ENCODE measurements around the gene AIFM3. TPM values are rescaled to one million over a fixed set of nuclear protein-coding genes. Genes with fewer than 3 reads are reported as not detected.
A peak's percentile ranks its signal among the peaks of the same experiment; 100 is the strongest.

The AIFM3 gene
- total RNA-seq, 2 donors from 2014 or later, result 1.8 to 2.7 TPM

DNA sequence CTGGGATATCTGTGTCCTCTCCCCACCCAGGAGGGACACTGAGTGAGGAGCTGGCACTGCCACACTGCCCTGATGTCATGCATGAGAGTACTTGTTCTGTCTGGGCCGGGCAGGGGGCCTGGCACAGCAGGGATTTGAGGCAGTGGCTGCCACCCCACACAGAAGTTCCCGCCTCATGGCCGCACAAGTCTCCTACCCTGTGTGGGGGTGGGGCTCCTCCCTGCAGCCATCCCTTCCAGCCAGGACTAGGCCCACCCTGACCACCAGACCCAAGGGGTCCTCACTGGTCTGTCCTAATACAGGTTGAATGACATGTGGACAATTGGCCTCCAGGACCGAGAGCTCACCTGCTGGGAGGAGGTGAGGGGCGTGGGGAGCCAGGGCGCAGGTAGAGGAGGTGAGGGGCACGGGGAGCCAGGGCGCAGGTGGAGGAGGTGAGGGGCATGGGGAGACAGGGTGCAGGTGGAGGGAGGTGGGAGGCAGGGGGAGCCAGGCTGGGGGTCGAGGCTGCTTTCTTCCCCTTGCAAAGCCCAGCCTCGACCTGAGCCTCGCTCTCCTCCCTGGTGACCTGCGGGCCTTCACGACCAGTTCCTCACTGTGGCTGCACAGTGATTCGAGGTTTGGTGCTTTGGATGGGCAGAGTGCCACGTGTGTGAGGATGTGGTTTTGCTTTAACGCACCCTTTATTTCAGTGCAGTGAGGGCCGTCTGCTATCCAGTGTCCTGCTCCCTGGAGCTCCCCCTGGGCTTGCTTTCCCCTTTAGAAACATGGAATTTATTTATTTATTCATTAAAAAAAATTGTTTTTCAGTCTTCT lies 22.5 kb downstream of the AIFM3 start:
- H3K4me1 ChIP-seq (ENCODE audit: control insufficient read depth, insufficient read depth, low read length), result no peaks in the 10 kb centered on the region
- H3K27ac ChIP-seq (ENCODE audit: low read depth, low read length), result no peak overlapping the region
- TF ChIP-seq, protein P1, sequence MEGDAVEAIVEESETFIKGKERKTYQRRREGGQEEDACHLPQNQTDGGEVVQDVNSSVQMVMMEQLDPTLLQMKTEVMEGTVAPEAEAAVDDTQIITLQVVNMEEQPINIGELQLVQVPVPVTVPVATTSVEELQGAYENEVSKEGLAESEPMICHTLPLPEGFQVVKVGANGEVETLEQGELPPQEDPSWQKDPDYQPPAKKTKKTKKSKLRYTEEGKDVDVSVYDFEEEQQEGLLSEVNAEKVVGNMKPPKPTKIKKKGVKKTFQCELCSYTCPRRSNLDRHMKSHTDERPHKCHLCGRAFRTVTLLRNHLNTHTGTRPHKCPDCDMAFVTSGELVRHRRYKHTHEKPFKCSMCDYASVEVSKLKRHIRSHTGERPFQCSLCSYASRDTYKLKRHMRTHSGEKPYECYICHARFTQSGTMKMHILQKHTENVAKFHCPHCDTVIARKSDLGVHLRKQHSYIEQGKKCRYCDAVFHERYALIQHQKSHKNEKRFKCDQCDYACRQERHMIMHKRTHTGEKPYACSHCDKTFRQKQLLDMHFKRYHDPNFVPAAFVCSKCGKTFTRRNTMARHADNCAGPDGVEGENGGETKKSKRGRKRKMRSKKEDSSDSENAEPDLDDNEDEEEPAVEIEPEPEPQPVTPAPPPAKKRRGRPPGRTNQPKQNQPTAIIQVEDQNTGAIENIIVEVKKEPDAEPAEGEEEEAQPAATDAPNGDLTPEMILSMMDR (conservative IDR thresholded peaks at IDR 0.05), result no peak
- H3K9me3 ChIP-seq (ENCODE audit: control insufficient read depth, low read length), result no peaks in the 10 kb centered on the region
- Mint-ChIP-seq H3K4me1 (no peaks in the 10 kb centered on the region), H3K27ac (no peak overlapping the region), H3K9me3 (no peaks in the 10 kb centered on the region), H3K36me3 (ENCODE audit: low read depth) (peaks cover 30% of the 10 kb centered on the region), H3K27me3 (ENCODE audit: insufficient read depth) (no peaks in the 10 kb centered on the region), H3K4me3 (no peak overlapping the region)
- peaks cover 24% of the 10 kb centered on the region for H3K36me3 ChIP-seq (ENCODE audit: control insufficient read depth, insufficient read depth, low read length)
- 82 to 94% methylated on average over 9 to 16 of the region's 17 CpGs for WGBS, 2 experiments (ENCODE audit: insufficient coverage in 1 of 2, insufficient read length in 1 of 2)
- no peak for DNase-seq
- no peak overlapping the region for H3K4me3 ChIP-seq (ENCODE audit: low read length)
- no peaks in the 10 kb centered on the region for H3K27me3 ChIP-seq (ENCODE audit: control insufficient read depth, insufficient read depth, low read length, poor library complexity, severe bottlenecking)
- no peak overlapping the region for H3K9ac ChIP-seq (ENCODE audit: extremely low read depth, low read length, poor library complexity, severe bottlenecking)

DNA sequence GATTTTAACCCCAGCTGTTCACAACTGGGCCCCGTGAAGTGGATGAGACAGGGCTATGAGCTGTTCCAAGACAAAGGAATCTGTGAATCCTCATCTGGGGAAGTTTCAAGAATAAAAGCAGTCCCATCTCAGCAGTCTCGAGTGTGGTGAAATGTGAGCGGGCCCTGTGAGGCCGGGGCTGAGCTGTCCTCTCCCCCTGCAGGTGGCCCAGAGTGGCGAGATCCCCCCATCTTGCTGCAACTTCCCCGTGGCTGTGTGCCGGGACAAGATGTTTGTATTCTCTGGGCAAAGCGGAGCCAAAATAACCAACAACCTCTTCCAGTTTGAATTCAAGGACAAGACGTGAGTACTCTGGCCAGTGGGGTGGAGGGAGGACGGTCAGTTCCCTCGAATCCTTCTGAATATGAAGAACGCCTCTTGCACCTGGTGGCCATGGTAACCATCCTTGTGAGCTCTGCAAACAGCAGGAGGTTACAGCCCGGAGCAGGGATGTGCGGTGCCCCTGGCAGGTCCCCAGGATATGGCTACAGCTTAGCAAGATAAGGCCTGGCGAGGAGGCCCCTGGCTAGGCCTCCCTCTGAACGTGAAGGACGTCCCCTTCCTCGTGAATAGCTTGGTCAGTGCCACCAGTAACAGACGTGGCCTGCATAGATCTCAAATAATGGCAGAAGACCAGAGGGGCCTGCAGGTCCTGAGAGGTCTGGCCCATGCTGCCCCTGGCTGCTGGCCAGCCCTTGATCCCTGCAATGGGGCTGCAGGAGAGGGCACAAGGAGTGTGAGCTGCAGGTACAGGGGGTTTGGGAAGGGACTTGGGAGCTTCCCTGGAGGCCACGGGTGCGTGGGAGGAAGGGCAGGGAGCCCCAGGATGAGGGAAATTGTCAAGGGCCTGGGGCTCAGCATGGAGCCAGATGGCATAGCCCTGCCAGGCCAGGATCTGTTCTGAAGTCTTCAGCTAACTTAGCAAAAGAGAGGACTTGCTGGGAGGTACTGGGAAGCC lies 23.4 kb downstream of the AIFM3 start:
- Histone ChIP-seq H3K36me3 (ENCODE audit: control insufficient read depth, insufficient read depth, low read length) (peaks cover 19% of the 10 kb centered on the region), H3K9ac (ENCODE audit: extremely low read depth, low read length, poor library complexity, severe bottlenecking) (no peak overlapping the region), H3K4me3 (ENCODE audit: low read length) (no peak overlapping the region), H3K27me3 (ENCODE audit: control insufficient read depth, insufficient read depth, low read length, poor library complexity, severe bottlenecking) (no peaks in the 10 kb centered on the region), H3K4me1 (ENCODE audit: control insufficient read depth, insufficient read depth, low read length) (no peaks in the 10 kb centered on the region), H3K27ac (ENCODE audit: low read depth, low read length) (no peak overlapping the region), H3K9me3 (ENCODE audit: control insufficient read depth, low read length) (no peaks in the 10 kb centered on the region)
- TF ChIP-seq, protein P1 (conservative IDR thresholded peaks at IDR 0.05), result no peak
- Mint-ChIP-seq H3K9me3 (no peaks in the 10 kb centered on the region), H3K27ac (peak overlapping the region; percentile 46), H3K4me3 (no peak overlapping the region), H3K27me3 (ENCODE audit: insufficient read depth) (no peaks in the 10 kb centered on the region), H3K36me3 (ENCODE audit: low read depth) (peaks cover 36% of the 10 kb centered on the region), H3K4me1 (no peaks in the 10 kb centered on the region)
- WGBS, 2 experiments (ENCODE audit: insufficient coverage in 1 of 2, insufficient read length in 1 of 2), result 88 to 91% methylated on average over 15 to 21 of the region's 21 CpGs
- no peak for DNase-seq

DNA sequence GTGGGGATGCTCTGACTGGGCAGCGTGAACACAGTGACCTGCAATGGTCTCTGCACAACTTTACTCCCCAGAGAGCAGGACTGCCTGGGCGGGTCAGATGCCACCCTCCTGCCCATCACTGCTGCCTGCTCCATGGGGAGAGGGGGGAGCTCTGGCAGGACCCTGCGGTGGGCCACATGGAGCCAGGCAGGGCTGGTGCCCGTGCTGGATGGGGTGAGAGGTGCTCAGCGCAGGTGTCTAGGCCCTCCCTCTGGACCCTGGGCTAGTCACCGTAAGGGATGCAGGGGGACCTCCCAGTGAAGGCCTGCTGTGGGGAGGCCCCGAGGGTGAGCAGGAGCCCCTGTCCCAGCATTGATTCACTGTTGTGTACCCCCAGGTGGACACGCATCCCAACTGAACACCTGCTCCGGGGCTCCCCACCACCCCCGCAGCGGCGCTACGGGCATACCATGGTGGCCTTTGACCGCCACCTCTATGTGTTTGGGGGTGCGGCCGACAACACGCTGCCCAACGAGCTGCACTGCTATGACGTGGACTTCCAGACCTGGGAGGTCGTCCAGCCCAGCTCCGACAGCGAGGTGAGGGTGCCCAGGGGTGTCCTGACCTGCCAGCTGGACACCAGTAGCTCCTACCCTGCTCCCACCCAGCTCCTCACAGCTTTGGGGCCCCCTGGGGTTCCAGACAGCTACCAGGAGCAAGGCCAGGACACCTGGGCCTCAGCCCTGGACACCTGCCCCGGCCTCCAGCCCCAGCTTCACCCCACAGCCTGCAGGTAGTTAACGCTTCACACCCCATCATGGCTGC lies 24.4 kb downstream of the AIFM3 start:
- Mint-ChIP-seq H3K27me3 (ENCODE audit: insufficient read depth) (no peaks in the 10 kb centered on the region), H3K36me3 (ENCODE audit: low read depth) (peaks cover 31% of the 10 kb centered on the region), H3K9me3 (no peaks in the 10 kb centered on the region), H3K27ac (no peak overlapping the region), H3K4me3 (no peak overlapping the region), H3K4me1 (no peaks in the 10 kb centered on the region)
- no peak overlapping the region for H3K27ac ChIP-seq (ENCODE audit: low read depth, low read length)
- no peaks in the 10 kb centered on the region for H3K9me3 ChIP-seq (ENCODE audit: control insufficient read depth, low read length)
- no peak overlapping the region for H3K9ac ChIP-seq (ENCODE audit: extremely low read depth, low read length, poor library complexity, severe bottlenecking)
- H3K36me3 ChIP-seq (ENCODE audit: control insufficient read depth, insufficient read depth, low read length), result peaks cover 11% of the 10 kb centered on the region
- 90 to 92% methylated on average over 16 to 24 of the region's 24 CpGs for whole genome bisulfite sequencing, 2 experiments (ENCODE audit: insufficient coverage in 1 of 2, insufficient read length in 1 of 2)
- H3K4me1 ChIP-seq (ENCODE audit: control insufficient read depth, insufficient read depth, low read length), result no peaks in the 10 kb centered on the region
- TF ChIP-seq, protein P1 (conservative IDR thresholded peaks at IDR 0.05), result no peak
- H3K27me3 ChIP-seq (ENCODE audit: control insufficient read depth, insufficient read depth, low read length, poor library complexity, severe bottlenecking), result no peaks in the 10 kb centered on the region
- H3K4me3 ChIP-seq (ENCODE audit: low read length), result no peak overlapping the region
- DNase-seq, result no peak

Measured in endodermal cell (in vitro differentiated cells).